OCI-LY7 (cell line): ENCODE results near the gene LMAN2L.

ENCODE experiments used
- CTCF ChIP-seq: fragments of 200-600 bp; sonication (generic); conservative IDR thresholded peaks from 2 replicates; pipeline ENCODE4 v1.5.1; 2014; ENCODE audit warnings: mild to moderate bottlenecking, antibody characterized with exemption, low read length, moderate library complexity, mixed read lengths
- EZH2phosphoT487 ChIP-seq: fragments of 200-600 bp; sonication (generic); IDR thresholded peaks from 2 replicates; pipeline ENCODE4 v1.6.1; 2018; ENCODE audit warnings: low read depth, borderline replicate concordance, mild to moderate bottlenecking, mixed run types, antibody characterized with exemption, low read length, moderate library complexity, mixed read lengths

GRCh38 chr2:96787411-96787810, 47.5 kb upstream of the LMAN2L start:
- TF ChIP-seq CTCF: no peak
- no peak for TF ChIP-seq EZH2phosphoT487
